Measurements from ENCODE around the gene ASAP3.

DNA sequence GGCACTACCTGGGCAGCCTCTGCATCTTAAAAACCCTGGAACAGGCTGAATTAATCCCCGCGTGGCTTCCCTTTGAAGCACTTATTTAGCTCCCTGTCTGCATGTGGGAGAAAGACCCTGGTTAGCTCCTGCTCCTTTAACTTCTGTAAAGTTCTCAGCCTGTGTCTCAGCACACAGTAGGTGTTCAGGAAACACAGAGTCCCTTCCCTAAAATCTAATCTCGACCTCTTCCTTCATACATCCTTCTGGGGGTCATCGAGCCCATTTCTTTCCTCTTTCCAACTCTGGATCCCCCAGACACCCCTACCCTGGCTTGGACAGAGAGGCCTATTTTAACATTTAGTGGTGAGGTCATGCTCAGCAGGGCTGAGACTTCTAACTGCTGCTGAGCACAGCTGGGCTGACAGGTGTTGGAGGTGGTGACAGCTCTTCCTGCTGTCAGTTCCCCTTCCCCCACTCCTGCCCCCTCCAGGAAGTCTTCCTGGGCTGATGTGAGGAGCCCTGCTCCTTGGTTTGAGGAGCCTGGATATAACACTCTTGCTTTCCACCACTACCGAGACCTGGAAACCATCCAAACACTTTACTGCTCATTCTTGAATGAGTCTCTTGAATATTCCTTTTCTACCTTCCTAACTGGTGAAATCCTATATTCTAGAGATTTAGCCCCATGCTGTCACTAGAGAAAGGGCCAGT is 41.7 kb upstream of the ASAP3 start:
- TF ChIP-seq, protein P1, sequence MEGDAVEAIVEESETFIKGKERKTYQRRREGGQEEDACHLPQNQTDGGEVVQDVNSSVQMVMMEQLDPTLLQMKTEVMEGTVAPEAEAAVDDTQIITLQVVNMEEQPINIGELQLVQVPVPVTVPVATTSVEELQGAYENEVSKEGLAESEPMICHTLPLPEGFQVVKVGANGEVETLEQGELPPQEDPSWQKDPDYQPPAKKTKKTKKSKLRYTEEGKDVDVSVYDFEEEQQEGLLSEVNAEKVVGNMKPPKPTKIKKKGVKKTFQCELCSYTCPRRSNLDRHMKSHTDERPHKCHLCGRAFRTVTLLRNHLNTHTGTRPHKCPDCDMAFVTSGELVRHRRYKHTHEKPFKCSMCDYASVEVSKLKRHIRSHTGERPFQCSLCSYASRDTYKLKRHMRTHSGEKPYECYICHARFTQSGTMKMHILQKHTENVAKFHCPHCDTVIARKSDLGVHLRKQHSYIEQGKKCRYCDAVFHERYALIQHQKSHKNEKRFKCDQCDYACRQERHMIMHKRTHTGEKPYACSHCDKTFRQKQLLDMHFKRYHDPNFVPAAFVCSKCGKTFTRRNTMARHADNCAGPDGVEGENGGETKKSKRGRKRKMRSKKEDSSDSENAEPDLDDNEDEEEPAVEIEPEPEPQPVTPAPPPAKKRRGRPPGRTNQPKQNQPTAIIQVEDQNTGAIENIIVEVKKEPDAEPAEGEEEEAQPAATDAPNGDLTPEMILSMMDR (IDR thresholded peaks at IDR 0.05): no peak
- TF ChIP-seq POLR2AphosphoS5 (IDR thresholded peaks at IDR 0.05) (no peak), POLR2A (IDR thresholded peaks at IDR 0.05) (no peak), EP300 (IDR thresholded peaks at IDR 0.05) (no peak)
